Measurements from ENCODE around the gene MAP3K4. TPM values are rescaled to one million over a fixed set of nuclear protein-coding genes. Genes with fewer than 3 reads are reported as not detected.

MAP3K4 gene
- total RNA-seq, 1 donor = 17.2 TPM

DNA sequence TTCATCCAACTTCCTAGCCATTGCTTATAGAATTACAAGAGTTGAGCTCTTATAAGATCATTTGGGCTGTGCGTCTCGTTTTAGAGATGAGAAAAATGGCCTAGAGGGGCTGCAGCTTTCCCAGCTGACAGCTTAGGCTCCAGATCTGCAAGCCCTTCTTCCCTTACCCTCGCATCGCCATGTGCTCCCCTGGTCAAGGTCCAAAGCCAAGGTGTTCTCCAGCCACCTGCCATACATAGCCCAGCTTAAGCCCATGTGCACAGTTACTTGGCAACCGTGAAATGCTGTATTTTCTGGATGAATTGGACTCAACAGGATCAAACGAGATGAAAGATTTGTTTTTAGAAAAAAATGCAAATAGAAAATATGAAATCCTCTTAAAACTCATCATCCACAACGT lies 7.9 kb downstream of the MAP3K4 start:
- no peak for DNase-seq (ENCODE audit: low read depth in 2 of 3, low spot score in 2 of 3)

DNA sequence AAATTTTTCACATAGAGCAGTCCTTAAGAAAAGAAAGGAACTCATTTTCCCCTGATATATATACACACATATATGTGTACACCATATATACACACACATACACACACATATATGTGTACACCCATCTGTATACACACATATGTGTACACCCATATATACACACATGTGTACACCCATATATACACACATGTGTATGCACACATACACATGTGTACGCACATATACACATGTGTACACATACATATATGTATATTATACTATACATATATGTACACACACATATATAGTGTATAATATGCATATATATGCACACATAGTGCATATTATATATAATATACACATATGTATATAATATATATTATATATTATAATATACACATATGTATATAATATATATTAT lies 9.1 kb downstream of the MAP3K4 start:
- DNase-seq (ENCODE audit: low read depth in 2 of 3, low spot score in 2 of 3) = no peak

DNA sequence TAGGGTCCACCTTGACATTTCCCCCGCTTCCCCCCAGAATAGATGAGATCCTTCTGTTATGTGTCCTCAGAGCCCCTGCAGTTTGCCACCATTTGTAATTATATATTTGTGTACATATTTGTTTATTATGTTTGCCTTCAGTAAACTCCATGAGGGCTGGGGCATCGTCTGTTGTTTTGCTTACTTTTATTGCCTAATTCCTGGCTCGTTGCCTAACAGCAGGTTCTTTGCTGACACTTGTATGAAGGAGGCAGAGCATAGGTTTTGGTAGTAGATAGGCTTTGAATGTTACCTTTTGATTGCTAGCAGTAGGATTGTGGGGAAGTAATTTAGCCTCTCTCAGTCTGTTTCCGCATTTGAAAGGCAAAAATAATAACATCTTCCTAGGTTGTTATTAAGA lies 9.9 kb downstream of the MAP3K4 start:
- no peak for DNase-seq (ENCODE audit: low read depth in 2 of 3, low spot score in 2 of 3)

DNA sequence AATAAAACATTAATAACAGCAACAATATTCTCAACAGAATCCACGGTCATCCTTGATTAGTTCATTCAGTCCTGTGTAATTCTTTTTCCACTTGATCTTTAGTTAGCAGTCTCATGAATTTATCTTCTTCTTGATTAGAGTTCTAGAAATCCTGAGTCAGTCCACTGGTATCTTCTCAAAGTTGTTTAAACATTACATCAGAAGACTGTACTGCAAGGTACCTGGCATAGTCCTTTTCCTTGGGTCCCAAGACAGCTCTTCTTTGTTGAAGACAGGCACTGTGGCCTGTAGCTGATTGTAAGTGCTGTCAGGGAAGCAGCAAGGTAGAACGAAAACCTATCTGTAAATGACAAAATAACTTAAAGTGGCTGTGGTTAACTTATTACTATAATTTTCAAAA lies 11.8 kb downstream of the MAP3K4 start:
- no peak for DNase-seq (ENCODE audit: low read depth in 2 of 3, low spot score in 2 of 3)

DNA sequence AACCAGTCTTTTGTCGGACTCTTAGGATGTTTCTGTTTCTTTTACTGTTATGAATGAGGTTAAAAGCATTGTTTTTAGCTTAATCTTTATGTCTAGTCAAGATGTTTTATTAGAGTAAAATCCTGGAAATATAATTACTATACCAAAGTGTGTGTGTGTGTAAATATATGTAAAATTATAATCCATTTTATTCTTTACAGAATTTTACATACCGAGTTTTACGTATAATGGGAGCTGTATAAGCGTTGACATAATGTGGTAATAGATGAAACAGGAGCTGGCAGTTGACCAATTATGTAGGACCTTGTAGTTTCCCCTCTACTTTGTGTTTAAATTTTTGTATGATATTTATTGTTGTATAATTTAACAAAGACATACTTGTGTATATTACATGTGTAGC lies 16.7 kb downstream of the MAP3K4 start:
- DNase-seq (ENCODE audit: low read depth in 2 of 3, low spot score in 2 of 3) = no peak

DNA sequence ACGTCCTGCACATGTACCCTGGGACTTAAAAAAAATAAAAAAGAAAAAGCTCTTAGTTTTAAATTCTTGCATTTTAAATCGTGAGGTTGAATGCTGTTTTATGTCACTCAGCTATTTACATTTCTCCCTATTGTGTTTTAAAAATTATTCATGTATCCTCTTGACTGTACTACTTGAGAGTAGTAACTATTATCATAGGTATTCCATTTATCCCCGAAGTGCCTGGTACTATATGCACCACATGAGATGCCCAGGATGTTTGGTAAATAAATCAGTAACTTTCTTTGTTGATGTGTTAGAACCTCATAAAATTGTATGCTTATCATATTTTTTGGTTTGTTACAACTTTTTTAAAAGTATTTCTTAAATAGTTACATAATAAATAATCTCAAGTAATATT lies 18.4 kb downstream of the MAP3K4 start:
- DNase-seq (ENCODE audit: low read depth in 2 of 3, low spot score in 2 of 3) = no peak

DNA sequence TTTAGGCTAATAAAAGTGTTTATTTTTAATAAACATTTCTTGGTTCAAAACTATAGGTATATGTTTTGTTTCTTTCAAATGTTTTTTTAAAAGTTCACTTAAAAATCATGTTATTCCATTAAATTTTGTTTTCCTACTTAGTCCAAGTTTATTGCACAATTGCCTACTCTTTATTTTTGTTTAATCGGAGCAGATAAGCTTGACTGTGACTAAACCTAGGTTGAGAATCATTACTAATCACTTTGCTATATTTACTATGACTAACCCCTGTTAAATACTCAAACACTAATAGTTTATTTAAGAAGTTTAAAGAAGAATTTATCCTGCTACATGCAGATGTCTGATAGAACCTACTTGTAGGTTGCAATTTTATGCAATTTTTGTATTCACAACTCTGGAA lies 18.8 kb downstream of the MAP3K4 start:
- no peak for DNase-seq (ENCODE audit: low read depth in 2 of 3, low spot score in 2 of 3)

DNA sequence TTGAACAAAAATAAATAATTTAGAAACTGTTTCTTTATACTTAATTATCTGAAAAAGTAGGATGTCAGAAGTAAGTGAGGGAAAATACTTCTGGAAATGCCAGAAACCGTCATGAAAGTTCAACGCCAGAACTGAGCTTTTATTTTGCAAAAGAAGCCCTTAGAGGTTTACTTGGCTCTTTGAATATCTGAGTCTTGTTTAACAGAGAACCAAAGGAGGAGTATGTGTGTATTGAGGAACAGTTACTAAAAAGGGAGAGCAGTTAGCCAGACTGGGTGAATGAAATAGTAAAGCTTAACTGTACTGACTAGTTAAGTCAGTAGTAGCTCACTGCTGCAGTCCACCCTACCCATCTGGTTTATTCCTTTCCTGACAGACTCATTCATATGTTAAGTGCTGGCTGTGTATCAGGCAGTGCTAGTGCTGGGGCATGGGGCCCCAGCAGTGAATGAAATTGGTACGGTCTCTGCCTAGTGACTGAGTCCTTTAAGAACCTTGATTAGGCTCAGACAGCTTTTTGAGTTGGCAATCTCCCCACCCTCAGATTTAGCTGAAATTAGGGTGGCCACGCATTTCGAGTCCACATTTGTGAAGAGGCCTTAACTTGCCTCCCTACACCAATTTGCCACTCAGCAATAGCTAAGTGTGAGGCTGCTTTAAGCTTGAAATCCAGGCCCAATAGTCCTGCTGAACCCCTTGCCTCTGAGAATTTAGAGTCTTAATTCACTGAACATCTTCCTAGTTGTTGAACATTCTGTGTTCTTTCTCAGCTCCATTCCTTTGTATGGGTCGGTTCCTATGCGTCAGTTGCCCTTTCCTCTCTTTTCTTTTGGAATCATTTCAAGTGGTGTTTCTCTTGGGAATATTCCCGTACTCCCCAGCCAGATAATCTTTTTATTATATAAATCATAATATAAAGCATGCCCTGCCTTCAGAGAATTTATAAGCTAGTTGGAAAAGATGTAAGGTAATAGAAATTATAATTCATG lies 20.2 kb downstream of the MAP3K4 start:
- no peak for DNase-seq (ENCODE audit: low read depth in 2 of 3, low spot score in 2 of 3)

DNA sequence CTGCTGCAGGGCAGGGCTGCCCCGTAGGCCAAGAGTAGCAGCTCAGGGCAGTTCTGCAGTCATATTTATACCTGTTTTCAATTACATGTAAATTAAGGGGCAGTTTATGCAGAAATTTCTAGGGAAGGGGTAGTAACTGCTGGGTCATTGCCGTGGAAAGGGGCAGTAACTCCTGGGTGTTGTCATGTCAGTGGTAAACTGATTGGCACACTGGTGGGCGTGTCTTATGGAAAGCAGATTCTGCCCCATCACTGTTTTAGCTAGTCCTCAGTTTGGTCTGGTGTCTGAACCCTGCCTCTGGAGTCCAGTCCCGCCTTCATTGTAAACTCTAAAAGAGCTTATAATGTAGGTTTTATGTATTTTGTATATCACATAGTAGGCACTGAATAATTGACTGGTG lies 22.1 kb downstream of the MAP3K4 start:
- no peak for DNase-seq (ENCODE audit: low read depth in 2 of 3, low spot score in 2 of 3)

DNA sequence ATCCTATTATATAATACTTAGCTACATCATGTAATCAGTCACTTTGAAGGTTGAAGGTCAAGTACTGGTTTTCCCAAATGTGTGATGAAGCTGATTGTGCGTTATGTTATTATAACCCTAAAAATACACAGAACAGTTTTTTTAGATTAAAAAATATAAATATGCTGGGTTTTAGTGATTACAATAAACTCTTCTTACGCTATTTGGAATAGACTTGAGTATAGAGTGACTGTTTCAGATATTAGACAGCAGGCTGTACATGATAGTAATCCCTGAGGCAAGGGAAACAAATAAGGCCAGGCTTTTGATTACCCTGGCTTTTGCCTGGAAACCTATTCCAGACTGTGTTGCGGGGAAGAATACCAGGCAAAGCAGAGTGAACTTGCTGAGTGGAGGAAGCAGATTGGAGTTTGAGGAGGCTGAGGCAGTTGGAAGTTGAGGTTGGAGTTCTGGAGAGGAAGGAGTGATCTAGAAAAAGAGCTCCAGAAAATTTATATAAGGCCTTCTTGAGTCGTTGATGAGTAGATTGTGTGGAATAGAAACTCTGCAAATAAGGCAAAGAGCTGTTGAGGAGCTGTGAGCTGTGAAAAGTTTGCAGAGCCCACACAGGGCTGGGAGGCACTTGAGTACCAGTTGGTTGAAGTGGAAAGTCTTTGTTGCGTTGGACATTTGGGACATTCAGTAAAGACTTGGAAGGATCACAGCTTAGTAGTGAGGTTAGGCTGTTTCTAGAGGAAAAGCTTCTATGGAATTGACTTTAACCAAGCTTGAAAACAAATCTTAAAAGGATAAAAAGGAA lies 26.4 kb downstream of the MAP3K4 start:
- DNase-seq (ENCODE audit: low read depth in 2 of 3, low spot score in 2 of 3) = no peak

DNA sequence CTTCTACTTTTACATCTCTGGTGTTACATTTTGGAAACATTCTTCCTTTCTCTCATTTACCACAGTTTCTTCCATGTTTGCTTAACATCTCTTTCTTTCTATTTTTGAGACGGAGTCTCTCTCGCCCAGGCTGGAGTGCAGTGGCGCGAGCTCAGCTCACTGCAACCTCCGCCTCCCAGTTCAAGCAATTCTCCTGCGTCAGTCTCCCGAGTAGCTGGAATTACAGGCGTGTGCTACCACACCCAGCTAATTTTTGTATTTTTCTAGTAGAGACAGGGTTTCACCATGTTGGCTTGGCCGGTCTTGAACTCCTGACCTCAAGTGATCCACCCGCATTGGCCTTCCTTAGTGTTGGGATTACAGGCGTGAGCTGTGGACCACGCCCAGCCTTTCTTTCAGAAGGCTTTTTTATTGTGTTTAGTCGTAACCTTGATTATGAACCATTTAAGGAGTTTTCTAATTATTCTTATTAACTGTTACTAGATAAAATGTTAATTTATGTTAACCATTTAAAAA lies 27.8 kb downstream of the MAP3K4 start:
- no peak for DNase-seq (ENCODE audit: low read depth in 2 of 3, low spot score in 2 of 3)

DNA sequence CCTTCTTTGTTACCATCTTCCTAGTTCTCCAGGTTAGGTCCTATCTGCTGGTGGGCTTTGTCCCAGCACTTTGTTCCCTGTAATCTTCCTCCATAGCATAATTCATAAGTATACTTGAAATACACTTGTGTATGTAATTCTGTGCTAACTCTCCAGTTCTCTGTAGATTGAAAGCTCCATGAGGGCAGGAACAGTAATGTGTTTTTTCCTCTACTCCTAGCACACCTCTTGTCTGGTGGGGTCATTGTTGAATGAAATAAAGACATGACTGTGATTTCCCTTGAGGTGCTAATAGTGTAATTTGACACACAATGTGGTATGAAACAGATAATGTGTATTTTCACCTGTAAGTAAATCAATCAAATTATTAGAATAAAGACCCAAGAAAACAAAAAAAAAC lies 30.0 kb downstream of the MAP3K4 start:
- no peak for DNase-seq (ENCODE audit: low read depth in 2 of 3, low spot score in 2 of 3)

DNA sequence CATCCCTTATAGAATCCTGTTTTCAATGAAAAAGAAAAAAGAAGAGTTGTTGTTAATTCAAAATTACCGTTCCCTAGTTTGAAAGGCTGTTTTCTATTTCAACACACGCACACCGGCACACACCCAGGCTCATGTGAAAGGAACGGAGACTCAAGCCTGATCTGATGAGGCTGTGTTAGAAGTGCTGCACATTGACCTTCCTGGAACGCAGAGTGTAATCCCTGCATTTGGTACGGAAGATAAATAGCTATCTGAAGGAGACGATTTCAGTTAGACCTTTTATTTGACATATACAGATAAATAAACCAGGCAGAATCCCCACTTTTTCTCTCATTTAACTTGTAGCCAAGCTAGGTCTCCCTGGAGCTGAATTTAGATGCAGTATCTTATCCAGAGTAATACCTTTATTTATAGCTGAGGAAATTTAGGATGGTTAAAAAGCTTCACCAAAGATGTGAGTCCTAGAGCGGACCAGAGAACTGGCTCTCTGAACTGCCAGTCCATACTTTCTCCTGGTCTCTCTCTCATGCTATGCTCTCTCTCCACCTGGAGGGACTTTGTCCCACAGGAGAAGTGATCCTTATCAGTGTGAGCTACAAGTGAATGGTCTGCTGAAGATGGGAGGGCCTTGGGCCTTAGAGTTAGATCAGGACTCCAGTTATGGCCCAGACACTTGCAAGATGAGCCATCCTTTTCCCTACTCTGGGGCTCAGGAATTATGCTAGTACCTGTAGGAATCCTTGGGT lies 30.6 kb downstream of the MAP3K4 start:
- DNase-seq (ENCODE audit: low read depth in 2 of 3, low spot score in 2 of 3) = no peak

DNA sequence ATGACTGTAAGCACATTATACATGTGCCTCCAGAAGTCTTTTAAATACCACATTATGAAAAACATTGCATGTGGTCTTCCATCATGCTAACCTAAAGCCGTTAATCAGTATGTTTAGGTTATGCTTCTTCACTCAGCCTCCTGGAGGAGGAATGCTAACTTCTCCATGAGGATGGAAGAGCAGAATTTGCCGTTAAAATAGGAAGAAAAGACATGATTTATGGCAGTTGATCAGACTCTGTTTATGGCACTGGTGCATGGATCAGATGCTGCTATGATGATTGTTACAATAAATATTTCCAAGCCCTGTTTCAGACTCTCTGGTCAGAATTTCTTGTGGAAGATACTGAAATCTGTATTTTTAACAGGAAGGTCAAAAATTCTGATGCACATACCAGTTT lies 31.7 kb downstream of the MAP3K4 start:
- no peak for DNase-seq (ENCODE audit: low read depth in 2 of 3, low spot score in 2 of 3)

DNA sequence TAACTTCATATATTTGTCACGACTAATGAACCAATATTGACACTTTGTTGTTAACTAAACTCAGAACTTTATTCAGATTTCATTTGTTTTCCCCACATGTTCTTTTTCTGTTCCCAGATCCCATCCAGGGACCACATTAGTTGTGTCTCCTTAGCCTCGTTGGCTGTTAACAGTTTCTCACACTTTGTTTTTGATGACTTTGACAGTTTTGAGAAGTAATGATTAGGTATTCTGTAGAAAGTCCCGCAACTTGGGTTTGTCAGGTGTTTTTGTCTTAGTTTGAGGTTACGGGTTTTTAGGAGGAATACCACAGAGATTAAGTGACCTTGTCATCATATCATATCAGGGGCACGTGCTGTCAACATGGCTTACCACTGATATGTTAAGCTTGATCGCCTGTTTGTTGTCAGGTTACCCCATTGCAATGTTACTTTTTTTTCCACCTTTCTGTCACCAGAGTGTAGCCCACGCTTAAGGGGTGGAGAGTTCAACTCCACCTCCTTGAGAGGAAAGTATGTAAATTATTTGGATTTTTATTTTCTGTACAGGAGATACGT lies 32.9 kb downstream of the MAP3K4 start:
- no peak for DNase-seq (ENCODE audit: low read depth in 2 of 3, low spot score in 2 of 3)

DNA sequence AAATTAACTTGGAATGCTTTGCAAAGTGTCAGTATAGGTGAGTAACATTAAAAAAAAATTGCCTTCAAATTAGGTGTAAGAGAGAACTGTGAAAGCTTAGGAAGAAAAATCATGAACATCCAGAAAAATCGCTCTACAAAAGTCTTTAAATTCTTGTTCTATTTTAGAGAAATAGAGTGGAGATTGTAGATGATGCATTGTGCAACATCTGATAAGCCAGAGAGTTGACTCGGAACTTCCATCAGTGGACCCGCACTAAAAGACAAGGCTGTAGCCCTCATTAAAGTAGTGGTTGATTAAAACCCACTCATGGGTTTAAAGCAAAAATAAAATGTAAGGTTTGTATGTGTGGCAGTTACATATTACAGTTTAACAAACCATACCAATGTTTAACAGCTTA lies 35.8 kb downstream of the MAP3K4 start:
- no peak for DNase-seq (ENCODE audit: low read depth in 2 of 3, low spot score in 2 of 3)

DNA sequence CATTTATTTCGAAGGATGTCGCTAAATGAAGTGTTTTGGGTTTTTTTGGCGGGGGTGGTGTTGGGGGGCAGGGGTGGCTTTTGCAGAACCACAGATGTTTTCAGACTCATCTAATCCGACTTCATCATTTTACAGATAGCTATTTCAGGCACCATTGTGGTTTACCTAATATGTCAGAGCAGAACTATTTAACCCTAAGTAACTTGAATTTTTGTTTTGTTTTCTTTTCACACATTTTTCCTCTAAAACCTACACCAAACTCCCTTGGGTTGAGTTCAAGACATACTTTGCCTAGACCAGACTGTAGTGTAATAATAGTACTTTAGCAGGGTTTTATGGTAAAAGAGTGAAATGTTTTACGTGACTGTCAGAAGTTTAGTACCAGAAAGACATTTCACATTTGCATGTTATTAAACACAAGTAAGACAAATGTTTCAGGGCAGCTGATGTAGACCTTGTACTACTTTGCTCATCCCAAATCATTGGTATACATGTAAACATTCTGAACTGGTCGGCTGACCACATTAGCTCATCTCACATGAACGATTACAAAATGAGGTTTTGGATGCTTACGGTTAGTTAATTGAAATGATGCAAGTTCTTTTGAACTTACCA lies 37.7 kb downstream of the MAP3K4 start:
- no peak for DNase-seq (ENCODE audit: low read depth in 2 of 3, low spot score in 2 of 3)

DNA sequence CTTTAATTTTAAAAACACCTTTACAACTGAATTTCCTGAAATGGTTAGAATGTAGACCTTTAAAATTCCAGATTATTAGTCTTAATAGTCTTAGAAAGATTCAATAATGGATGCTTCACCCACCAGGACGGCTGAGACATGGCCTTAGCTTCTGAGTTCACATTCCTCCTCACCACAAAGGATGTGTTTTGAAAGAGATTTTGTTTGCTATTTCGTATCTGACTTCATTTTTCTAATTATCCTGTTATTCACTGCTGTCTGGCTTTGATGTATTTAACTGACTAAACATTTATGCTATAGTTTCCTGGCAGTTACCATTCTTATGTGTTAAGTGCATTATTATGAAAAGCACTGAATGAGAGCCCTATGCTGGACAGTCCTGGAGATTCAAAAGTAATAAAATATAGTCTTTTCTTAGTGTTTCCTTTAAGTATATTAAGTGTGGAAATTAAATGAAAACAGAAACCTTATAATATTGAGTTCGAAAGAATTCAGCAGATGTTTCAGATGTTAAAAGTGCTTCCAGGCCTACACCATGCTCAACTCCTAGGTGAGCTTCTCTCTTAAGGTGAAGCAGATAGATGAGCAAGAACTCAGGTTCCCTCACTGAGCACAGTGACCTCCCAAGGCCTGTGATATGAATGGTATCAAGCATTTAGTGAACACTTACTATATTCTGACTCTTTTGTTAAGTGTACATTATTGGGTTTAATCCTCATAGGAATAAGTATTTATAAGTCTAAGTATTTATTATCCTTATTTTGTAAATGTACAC lies 40.3 kb downstream of the MAP3K4 start:
- DNase-seq (ENCODE audit: low read depth in 2 of 3, low spot score in 2 of 3) = no peak

DNA sequence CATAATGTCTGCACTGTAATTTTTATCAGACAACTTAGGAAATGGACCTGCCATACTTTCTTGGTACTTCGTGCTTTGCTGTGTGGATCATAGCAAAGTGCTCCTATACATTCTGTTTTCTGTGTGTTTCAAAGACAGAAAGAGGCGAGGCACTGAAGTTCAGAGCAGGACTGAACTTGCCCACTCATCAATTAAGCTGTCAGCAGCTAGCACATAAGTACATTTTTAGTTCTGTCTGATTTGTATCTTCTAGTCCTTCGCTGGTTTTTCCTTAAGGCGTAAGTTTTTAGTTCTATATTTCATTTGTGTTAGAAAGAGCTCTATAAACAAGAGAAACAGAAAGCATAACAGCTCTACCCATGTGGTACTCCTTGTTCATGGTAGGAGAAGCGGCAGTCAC lies 42.1 kb downstream of the MAP3K4 start:
- DNase-seq (ENCODE audit: low read depth in 2 of 3, low spot score in 2 of 3) = no peak
